ENCODE data around the gene USP43. TPM values are rescaled to one million over a fixed set of nuclear protein-coding genes. Genes with fewer than 3 reads are reported as not detected.

The USP43 gene
- total RNA-seq = 0.06 TPM in 1 of 2 replicates, not detected in the other

DNA sequence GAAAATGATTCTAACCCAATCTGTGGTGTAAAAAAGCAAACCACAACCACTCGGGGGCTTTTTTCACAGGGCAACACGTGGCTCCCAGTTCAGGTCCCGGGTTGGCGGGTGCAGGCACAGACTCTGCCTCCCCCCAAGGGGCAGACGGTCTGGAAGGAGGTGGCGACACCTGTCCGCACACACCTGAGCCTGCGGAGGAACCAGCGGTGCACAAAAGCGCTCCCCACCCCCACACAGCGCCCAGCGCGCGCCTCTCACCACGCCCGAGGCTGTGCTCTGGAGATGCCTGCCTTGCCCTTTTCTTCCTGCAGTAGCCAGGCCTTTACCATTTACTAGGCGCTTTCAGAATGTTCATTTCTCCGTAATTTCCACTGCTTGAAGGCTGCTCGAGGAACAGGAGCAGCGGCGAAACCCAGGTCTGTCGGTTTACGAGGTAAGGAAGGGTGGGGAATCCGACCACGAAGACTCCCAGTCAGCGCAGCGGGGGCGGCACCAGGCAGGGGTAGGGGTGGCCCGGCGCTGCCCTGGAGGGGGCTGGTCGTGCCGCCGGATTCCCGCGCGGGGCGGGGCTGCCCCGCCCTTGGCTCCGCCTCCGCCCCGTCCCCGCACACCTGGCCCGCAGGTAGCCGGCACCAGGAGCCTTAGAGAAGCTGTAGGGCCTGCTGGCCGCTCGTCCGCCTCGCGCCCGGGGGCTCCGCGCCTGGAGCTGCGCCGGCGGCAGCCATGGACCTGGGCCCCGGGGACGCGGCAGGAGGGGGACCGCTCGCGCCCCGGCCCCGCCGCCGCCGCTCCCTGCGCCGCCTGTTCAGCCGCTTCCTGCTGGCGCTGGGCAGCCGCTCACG, at the start of gene USP43:
Gene USP43 (plus strand): TSS at position 608 of the 842 bp plus-strand sequence. CDS start 116 bp downstream, at position 724.

Other genes starting within 250 kb of the USP43 start
- gene STX8, start 69.7 kb upstream of the USP43 start, total RNA-seq = 99.2 and 121 TPM in 2 replicates
- gene CFAP52, start 68.9 kb upstream of the USP43 start, total RNA-seq = 0.06 and 0.53 TPM in 2 replicates
- gene DHRS7C, start 146.1 kb downstream of the USP43 start, total RNA-seq = not detected in 2 replicates
- not detected in 2 replicates for gene GSG1L2, start 176.6 kb downstream of the USP43 start, total RNA-seq
- gene GLP2R, start 180.4 kb downstream of the USP43 start, total RNA-seq = not detected in 2 replicates

Data from aortic smooth muscle cell (primary cell).